Middle frontal gyrus (tissue), 1 donor: ENCODE measurements around the gene DNAJC4.

Experiments used
- DNase-seq: peaks from one replicate; pipeline ENCODE4 v3.0.0-alpha.2; 2015; ENCODE audit warnings: low spot score; ENCODE audit errors: extremely low spot score

DNAJC4 gene

DNA sequence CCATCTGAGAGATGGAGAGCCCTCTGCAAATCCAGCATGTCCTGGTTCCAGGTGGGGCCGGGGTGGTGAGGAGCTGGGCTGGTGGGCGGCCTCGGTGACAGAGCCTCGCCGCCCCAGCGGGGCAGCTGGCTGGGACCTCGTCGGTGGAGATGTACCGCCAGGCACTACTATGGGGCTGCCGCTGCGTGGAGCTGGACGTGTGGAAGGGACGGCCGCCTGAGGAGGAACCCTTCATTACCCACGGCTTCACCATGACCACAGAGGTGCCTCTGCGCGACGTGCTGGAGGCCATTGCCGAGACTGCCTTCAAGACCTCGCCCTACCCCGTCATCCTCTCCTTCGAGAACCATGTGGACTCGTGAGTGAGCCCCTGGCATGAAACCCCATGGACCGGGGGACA is 28.0 kb downstream of the DNAJC4 start:
- no peak for DNase-seq

GRCh38 chr11:64258946-64259532 is 28.7 kb downstream of the DNAJC4 start:
- no peak for DNase-seq

DNA sequence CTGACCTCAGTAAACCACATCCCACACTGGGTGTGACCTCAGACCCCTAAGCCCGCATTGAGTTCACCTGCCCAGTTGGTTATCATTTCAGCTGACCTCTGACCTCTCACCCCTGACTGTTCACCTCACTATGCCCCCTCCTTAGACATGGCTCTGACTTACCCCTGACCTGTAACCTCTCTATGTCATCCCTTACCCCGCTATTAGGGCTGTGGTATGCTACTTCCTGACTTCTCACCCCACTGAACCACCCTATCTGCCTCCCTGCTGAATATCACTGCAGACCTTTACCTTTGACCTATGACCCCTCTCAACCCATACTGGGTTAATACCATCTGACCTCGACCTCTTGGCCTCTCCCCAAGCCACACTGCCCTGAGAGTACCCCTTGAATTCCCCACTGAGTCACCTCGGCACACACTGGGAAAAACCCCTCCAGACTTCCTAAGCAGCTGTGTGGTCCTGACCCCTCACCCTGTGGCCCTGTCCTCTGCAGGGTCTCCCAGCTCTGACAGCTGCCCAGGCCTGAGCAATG is 29.3 kb downstream of the DNAJC4 start:
- no peak for DNase-seq

DNA sequence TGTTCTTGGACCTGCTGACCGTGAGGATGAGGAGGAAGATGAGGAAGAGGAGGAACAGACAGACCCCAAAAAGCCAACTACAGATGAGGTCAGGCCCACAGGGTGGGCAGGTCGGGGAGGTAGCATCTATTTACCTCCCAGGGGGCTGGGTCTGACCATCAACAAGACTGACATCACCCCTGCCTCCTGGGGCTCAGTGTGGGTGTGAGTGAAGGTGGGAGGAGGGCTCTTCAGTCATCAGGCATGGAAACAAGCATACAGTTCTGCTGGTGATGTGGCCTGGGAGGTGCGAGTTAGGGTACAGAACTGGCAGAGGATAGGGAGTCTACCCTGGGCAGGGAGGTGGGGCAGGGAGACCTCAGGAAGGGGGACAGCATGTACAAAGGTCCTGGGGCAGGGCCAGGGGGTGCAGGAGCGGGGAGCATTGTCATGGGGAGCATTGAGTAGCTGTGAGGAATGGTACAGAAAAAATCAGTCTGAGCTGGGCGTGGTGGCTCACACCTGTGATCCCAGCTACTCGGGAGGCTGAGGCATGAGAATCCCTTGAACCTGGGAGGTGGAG is 29.9 kb downstream of the DNAJC4 start:
- DNase-seq = no peak

- no peak for DNase-seq
These were observed 31.3 kb downstream of the DNAJC4 start for GRCh38 chr11:64261556-64262080.

DNA sequence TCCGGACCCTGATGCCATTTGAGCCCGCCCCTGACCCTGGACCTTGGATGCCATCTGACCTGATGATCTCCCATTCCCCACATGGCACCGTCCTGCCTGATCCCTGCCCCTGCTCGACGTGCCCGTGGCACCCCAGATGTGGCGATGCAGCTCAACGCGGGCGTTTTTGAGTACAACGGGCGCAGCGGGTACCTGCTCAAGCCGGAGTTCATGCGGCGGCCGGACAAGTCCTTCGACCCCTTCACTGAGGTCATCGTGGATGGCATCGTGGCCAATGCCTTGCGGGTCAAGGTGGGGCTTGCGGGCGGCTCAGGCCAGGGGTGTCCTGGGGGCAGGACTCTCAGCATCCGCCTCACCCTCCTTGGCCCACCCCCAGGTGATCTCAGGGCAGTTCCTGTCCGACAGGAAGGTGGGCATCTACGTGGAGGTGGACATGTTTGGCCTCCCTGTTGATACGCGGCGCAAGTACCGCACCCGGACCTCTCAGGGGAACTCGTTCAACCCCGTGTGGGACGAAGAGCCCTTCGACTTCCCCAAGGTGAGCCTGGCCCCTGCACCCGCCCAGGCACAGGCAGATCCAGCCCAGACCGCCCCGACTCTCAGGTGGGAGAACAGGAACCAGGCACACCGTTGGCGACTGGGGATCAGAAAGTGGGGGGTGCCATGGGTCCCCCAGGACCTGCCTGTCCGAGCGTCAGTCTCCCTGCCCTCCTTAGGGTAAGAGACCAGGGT is 32.1 kb downstream of the DNAJC4 start:
- no peak for DNase-seq

DNA sequence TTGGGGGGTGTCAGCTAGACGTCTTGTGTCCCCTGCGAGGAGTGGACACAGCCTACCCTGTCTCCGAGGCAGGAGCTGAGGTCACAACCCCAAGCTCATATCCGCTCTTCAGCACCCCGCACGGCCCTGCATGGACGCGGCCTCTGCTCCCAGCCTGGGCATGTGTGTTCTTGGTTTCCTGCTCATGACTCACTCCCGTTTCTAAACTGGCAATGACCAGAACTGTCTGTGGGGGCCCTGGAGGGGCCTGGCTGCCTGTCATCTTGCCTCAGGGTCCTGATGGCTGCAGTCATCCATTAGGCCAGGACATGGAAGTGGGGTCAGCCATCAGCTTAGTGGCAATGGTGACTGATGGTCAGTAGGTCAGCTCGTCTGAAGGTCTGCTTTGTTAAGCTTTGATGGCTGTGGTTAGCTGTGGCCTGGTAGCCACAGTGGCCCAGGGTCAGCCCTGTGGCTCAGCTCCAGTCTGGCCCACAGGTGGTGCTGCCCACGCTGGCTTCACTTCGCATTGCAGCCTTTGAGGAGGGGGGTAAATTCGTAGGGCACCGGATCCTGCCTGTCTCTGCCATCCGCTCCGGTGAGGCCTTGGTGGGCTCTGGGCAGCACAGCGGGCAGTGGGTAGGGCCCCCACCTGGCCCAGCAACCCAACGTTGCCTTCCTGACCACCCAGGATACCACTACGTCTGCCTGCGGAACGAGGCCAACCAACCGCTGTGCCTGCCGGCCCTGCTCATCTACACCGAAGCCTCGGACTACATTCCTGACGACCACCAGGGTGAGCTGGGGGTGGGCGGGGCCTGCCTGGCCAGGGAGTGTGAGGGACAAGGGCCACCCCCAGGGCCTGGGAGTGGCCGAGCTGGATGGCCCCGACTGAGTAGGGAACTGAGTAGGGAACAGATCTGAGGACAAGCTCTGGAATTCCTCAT is 32.9 kb downstream of the DNAJC4 start:
- no peak for DNase-seq

DNA sequence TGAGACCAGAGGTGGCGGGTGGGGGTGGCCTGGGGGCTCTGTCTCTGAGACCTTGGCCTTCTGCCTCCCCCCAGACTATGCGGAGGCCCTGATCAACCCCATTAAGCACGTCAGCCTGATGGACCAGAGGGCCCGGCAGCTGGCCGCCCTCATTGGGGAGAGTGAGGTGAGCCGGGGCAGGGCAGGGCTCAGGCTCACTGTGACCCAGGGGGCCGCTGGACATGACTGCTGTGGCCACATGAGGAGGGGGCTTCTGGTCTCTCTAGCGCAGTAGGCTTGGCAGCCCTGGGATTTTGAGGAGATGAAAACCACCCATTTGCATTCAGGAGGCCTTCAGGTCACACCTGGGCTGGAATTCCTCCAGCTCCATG is 33.6 kb downstream of the DNAJC4 start:
- no peak for DNase-seq

DNA sequence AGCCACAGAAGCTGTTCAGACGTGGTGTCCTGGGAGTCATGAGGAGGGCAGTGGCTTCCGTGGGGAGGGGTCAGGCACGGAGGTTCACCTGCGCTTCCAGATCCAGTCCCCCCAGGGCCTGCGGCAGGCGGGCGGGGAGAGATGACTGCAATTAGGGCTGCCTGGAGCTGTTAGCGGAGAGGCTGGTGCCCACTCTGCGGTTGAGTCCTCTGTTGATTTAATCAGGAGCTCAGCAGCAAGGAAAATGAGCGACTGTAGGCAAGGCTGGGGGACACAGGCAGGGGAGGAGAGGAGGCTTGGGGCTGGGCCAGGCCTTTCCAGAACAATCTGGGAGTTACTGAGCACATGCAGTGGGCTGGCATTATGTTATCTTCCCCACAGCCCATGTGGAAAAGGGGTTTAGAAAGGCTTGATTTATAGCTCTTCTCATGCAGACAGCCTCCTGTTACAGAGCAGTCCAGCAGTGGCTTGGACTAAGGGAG is 34.1 kb downstream of the DNAJC4 start:
- no peak for DNase-seq

DNA sequence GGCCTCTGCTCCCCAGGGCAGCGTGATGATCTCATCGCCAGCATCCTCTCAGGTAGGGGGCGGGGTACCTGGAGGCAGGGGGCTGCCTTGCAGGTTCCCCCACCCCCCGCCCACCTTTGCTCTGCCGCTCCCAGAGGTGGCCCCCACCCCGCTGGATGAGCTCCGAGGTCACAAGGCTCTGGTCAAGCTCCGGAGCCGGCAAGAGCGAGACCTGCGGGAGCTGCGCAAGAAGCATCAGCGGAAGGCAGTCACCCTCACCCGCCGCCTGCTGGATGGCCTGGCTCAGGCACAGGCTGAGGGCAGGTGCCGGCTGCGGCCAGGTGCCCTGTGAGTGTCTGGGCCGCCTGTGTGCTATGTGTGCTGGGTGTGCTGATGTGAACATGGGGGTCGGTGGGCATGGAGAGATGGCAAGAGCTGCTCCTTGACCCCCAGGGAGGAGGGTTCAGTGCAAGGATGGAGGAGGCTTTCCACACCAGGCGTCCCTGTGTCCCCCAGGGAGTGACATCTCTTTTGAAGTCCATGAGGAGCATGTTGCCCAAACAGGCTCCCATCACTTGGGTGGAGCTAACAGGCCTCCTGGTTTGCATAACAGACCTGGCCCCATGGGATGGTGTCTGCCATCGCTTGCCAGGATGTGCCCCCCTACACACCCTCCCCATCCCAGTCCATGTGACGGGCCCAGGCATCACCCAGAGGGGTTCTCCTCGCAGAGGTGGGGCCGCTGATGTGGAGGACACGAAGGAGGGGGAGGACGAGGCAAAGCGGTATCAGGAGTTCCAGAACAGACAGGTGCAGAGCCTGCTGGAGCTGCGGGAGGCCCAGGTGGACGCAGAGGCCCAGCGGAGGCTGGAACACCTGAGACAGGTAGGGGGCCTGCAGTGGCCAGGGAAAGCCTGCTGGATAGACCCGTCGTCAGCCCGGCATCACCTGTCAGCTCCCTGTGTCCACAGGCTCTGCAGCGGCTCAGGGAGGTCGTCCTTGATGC is 35.1 kb downstream of the DNAJC4 start:
- no peak for DNase-seq

- no peak for DNase-seq
These were observed 36.0 kb downstream of the DNAJC4 start for GRCh38 chr11:64266339-64266738.

DNA sequence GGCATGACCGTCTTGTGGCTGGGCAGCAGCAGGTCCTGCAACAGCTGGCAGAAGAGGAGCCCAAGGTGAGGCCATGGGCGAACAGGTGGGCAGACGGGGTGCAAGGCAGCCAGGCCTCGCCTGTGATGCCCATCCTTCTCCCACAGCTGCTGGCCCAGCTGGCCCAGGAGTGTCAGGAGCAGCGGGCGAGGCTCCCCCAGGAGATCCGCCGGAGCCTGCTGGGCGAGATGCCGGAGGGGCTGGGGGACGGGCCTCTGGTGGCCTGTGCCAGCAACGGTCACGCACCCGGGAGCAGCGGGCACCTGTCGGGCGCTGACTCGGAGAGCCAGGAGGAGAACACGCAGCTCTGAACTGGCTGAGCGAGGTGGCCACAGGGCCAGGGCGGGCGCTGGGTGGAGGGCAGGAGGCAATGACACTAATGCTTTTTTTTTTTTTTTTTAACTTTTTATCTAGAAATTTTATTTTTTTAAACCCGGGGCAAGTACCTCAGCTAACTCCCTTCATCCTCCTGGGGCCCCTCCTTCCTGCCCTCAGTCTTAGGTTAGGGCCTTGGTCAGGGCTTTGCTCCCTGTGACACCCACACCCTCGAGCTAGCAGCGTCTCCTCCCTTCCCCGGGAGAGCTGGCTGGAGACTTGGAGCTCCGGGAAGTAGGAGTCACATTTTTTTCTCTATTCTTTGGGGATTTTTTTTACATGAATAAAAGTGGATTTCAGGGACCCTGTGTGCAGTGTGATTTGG is 37.0 kb downstream of the DNAJC4 start:
- no peak for DNase-seq

DNA sequence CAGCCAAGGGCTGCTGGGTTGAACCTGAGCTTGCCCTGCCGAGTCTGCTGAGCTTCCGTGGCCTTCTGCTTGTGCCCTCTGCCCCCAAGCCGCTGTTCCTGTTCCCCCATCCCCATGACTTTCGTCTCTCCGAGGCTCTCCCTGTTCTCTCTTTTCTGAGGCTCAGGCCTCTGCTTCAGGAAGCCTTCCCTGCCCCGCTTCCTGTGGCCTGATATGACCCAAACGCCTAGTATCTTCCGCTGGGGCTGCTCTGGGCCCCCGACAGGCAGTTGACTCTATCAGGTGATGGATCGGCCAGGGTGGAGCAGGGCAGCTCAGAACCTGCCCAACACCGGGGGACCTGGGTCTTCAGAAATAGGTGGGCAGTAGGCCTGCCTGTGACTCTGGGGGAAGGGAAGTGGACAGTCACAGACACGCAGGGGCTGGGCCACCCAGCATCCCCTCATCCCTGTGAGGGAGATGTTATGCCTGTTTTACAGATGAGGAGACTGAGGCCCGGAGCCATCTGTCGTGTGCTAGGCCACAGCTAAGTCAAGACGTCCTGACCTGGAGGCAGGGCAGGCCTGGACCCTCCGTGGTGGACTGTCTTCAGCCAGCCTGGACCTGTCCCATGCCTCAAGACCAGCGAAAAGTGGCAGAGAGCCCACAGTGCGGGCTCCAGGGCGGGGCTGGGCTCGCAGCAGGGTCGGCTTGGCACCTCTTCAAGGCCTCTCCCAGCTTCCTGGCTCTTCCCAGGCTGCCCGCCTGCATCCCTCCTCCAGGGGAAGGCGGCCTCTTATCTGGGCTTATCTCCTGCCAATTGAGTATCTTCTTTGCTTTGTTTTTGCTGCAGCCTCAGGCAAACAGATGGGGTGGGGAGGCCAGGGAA is 37.9 kb downstream of the DNAJC4 start:
- DNase-seq = no peak

DNA sequence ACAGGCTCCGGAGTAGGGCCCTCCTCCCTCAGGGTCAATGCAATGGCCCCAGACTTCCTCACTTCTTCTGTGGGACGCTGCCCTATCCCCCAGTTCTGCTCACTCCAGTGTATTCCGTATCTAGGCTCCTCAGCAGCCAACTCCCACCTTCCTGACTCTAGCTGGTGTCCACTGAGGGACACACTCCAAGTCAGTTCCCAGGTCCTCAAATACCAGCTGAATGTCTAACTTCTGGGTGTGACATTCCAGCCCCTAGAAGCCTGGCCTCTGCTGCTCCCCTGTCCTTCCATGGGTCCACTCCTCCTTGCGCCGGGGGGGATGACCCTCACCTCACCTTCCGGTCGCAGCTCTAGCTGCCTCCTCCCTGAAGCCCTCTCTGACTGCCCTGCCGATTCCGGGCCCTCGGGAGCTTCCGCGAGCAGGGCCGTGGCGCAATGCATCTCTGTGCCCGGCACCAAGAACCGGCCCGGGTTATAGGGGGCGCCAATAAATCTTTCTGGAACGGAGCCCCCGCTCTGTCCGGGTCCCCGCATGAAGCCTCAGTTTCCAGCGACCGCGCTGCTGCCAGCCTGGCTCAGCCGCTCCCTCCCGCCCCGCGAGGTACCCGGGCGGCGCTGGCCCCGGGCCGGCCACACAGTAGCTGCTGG is 38.7 kb downstream of the DNAJC4 start:
- peak; percentile 33 for DNase-seq

DNA sequence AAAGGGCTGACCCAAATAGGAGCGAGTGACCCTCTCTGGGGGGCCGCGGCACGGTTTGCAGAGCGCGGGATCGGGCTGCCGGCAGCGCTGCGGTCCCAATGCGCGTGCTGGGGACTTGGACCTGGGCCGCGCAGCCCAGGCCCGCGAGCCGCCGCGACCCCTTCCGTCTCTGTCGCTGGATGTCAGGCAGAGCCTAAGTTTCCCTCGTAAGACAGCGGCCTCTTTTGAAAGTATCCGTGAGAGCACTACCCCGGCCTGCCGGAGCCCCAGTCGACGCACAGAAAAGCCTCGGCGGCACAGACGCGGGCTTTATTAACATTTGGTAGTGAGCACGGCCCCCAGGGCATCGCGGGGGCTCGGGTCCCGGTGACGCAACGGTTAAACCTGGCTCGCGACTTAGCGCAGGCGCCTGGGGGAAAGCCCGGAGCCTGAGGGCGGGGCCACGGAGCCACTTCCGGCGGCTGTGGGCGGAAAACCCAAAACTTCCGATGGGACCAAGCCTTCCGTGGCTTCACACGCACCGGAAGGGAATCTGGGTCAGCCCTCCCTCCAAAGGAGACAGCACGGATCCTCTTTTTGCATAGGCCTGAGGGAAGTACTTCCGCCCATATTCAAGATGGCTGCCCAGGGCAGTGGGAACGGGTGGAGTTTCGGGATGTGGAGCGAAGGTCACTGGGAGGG is 39.3 kb downstream of the DNAJC4 start:
- DNase-seq = peak; percentile 98

DNA sequence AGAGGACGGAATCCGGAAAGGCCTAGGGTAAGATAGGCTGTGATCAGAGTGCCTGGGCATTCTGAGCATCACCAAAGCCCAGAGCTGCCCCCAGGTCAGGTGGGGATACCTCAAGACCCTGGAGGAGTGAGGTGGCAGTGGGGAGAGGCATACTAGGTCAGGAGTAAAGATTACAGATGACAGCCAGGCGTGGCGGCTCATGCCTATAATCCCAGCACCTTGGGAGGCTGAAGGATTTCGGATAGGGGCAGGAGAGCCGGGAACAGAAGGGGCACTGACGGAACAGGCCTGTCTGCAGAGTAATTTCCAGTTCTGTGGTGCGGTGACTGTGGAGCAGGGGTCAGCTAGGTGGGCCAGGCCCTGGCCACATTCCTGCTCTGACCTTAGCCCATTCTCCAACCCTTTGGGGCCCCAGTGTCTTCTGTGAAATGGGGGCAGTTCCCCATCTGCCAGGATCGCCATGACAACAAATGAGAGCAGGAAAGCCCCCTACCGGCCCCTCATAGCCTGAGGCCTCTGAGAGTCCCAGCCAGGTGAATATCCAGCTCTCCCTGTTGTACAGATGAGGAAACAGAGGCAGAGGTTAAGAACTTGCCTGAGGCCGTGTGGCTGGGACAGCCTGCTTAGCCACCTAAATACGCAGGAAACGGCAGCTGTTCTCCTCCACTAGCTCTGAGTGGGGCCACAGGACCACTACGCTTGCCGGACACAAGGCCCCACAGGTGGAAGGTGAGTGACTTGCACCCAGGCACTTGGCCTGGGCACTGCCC is 44.9 kb downstream of the DNAJC4 start:
- no peak for DNase-seq

DNA sequence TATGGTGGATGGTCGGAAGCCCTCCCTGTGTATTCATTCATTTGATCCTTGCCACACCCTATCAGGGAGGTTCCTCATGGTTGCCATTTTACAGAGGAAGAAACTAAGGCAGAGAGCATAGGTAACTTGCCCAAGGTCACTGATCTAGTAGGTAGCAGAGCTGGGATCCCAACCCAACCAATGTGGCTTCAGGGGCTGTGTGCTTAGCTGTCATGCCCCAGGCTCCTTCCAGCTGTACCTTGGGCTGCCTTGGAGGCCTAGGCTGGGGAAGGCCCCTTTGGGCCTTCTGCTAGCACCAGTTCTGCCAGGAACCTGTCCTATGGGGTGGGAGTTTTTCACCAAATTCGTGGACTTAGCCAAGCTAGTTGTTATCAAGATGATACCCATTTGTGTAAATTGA is 45.5 kb downstream of the DNAJC4 start:
- DNase-seq = no peak
